Measurements from ENCODE around the gene LRP8.

The LRP8 gene

DNA sequence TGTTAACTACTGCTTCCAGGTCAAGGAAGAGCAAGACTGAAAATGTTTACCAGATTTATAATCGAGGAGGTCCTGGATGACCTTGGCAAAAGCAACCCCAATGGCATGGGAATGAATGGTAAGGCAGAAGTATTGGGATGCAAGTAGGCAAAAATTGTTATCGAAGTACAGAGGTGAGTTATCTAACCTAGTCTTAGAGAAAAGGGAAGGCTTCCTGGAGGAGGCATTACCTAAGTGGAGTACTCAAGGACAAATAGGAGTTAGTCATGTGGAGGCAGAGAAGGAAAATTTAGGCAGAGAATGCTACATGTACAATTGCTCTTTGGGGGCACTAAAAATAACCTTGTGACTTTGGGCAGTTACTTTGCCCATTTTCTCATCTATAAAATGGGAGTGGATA, 86.0 kb downstream of the LRP8 start:
- DNase-seq (ENCODE audit: low read depth): no peak
- H3K4me3 ChIP-seq (ENCODE audit: low read length): no peak overlapping the region
- TF ChIP-seq, protein P1, sequence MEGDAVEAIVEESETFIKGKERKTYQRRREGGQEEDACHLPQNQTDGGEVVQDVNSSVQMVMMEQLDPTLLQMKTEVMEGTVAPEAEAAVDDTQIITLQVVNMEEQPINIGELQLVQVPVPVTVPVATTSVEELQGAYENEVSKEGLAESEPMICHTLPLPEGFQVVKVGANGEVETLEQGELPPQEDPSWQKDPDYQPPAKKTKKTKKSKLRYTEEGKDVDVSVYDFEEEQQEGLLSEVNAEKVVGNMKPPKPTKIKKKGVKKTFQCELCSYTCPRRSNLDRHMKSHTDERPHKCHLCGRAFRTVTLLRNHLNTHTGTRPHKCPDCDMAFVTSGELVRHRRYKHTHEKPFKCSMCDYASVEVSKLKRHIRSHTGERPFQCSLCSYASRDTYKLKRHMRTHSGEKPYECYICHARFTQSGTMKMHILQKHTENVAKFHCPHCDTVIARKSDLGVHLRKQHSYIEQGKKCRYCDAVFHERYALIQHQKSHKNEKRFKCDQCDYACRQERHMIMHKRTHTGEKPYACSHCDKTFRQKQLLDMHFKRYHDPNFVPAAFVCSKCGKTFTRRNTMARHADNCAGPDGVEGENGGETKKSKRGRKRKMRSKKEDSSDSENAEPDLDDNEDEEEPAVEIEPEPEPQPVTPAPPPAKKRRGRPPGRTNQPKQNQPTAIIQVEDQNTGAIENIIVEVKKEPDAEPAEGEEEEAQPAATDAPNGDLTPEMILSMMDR (conservative IDR thresholded peaks at IDR 0.05; ENCODE audit: low read length): no peak

DNA sequence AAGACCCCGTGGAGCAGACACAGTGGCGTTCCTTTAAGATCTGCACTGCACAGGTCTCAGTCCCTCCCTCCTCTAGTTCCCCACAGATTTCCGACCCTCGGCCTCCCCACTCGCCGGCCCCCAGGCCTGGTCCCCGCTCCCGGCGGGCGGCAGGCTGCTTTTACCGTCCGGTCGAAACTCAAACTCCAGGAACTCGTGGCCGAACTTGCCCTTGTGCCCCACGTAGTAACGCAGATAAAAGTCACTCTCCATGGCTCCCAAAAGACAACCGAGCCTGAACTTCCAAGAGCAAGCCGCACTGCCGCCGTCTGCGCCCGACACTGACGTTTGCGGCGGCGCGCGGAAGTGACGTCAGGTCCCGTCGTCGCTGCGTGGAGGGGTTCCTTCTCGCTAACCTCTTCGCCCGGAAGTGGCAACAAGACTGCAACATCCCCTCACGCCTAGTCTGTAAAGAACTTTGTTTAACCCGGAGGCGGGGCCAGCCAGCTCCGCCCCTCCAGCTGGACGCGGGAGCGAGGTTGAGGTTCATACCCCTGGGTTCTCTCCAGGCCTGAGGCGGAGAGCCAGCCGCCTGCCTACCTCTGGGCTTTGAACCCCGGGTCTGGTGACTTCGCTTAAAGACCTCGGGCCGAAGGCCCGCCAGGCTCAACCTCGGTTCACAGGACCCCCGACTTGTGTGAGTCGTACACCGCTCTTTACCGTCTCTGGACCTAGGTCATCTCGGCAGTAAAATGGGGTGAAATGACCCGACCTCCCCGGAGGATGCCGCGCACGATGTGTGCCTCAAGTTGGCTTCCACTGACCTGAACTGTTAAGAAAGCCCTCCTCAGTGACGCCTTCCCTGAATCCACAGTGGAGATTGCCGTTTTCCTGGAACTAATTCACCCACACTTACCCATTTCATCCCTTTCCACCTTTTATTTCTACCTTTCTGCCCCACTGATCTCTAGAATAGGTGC, 89.4 kb downstream of the LRP8 start, which contains the start of gene MAGOH:
Gene MAGOH (minus strand): TSS at position 322 of the 959 bp plus-strand sequence. CDS start 70 bp downstream, at position 252.
- DNase-seq (ENCODE audit: low read depth): peak; percentile 97
- TF ChIP-seq, protein P1 (conservative IDR thresholded peaks at IDR 0.05; ENCODE audit: low read length): no peak
- H3K4me3 ChIP-seq (ENCODE audit: low read length): peak within 1 kb of the TSS; percentile 100

DNA sequence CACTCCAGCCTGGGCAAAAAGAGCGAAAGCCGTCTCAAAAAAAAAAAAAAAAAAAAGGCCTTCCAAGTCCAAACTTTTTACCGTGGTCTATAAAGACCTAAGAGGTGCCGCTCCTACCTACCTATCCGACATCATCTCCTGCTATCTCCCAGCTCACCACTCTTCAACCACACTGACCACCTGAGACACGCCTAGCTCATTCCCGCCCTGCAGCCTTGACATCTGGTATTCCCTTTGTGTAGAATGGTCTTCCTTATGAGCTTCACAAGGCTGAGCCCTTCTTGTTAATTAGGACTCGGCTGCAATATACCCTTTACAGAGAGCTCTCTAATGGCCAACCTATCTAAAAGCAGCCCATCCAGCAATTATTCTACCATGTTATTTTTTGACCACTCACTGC, 90.2 kb downstream of the LRP8 start:
- TF ChIP-seq, protein P1 (conservative IDR thresholded peaks at IDR 0.05; ENCODE audit: low read length): no peak
- DNase-seq (ENCODE audit: low read depth): no peak
- H3K4me3 ChIP-seq (ENCODE audit: low read length): peak overlapping the region; percentile 100

DNA sequence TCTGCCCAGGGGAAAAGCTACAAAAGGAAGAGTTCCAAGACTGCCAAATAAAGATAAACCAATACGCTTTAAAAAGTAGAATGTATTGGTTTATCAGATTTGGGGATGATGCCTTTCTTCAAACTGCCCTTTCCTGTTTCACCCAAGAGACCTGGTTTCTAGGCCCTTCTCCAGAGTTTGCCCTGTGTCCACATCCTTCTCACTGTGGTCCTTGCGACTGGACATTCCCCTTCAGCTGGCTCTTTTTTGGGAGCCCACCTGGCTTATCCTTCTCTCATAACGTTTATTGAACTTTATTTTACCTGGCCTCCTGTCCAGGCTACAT, 106.9 kb downstream of the LRP8 start:
- DNase-seq (ENCODE audit: low read depth): no peak
- TF ChIP-seq, protein P1 (conservative IDR thresholded peaks at IDR 0.05; ENCODE audit: low read length): no peak
- H3K4me3 ChIP-seq (ENCODE audit: low read length): peak overlapping the region; percentile 89

DNA sequence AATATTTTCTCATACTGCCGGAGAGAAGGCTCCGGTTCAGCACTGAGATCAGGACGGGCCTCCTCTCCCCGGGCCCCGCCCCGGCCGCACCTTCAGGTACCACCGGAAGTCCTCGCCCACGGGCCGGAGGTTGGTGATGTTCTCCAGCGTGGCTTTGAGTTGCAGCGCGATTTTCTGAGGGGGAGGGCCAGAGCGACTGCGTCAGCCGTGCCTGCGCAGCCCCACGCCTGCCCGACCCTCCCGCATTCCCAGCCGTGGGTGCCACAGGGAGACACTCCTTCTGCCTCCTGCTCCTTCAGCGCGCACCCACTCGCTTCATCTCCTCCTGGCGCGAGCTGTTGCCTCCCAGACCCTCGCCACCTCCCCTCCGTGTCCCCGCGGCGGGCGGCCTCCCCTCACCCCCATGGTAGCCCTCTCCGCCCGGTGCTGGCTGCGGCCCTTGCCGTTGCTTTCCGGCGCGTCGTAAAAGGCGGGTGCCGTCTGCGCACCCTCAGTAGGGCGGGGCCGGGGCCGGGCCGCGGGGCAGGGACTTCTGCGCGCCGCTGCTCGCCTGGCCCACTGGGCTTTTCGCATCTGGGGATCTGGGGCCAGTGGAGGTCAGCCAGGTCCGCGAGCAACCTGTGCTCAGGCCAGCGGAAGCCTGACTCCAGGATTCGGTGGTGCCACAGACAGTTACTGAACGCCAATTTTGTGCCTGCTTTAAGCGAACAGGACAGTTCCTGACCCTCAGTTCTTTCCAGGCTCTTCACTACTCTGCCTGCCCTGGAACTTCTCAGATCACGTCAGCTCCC, 107.5 kb downstream of the LRP8 start, which contains the start of gene CZIB:
Gene CZIB (minus strand): TSS at position 464 of the 791 bp plus-strand sequence. CDS start 59 bp downstream, at position 405.
- peak within 1 kb of the TSS; percentile 89 for H3K4me3 ChIP-seq (ENCODE audit: low read length)
- TF ChIP-seq, protein P1 (conservative IDR thresholded peaks at IDR 0.05; ENCODE audit: low read length): no peak
- peak; percentile 87 for DNase-seq (ENCODE audit: low read depth)

DNA sequence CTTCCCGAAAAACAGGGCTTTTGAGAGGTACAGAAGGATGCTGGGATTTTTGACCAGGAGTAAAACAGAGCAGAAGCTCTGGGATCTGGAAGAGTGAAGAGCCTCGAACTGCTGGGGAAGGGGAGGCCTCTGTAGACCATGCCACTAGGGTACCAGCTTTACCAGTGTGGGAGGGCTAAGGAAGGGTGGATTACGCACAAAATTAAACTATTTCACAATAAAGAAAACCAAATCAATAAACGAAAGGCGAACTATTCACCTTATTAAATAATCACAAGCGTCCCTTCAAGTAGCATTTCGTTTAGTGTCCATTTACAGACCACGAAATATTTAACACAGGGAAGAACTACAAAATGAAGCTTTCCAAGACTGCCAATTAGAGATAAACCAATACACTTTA, 108.2 kb downstream of the LRP8 start:
- no peak for DNase-seq (ENCODE audit: low read depth)
- peak overlapping the region; percentile 89 for H3K4me3 ChIP-seq (ENCODE audit: low read length)
- TF ChIP-seq, protein P1 (conservative IDR thresholded peaks at IDR 0.05; ENCODE audit: low read length): no peak

Data from AG10803 (cell line).